H9 (cell line): Measurements from ENCODE around the gene CABCOCO1. TPM values are rescaled to one million over a fixed set of nuclear protein-coding genes. Genes with fewer than 3 reads are reported as not detected.

Experiments used
- DNase-seq: peaks from one replicate; pipeline ENCODE4 v3.0.0-alpha.2; 2017
- H2AFZ ChIP-seq: one replicate; pipeline ENCODE4 v1.6.1; 2013; ENCODE audit warnings: mild to moderate bottlenecking, low read length, control low read depth, moderate library complexity
- H2AK5ac ChIP-seq: 2 replicates; pipeline ENCODE4 v1.6.1; 2013; ENCODE audit warnings: low read length, control low read depth, mixed read lengths; ENCODE audit not compliant: insufficient read length
- H2BK120ac ChIP-seq: one replicate; pipeline ENCODE4 v1.6.1; 2013; ENCODE audit warnings: low read depth, mild to moderate bottlenecking, low read length, control low read depth, inconsistent platforms; ENCODE audit not compliant: poor library complexity, severe bottlenecking
- H2BK12ac ChIP-seq: 2 replicates; pipeline ENCODE4 v1.6.1; 2013; ENCODE audit warnings: low read length, control low read depth, mixed read lengths, low read depth; ENCODE audit not compliant: insufficient read length
- H2BK15ac ChIP-seq: 2 replicates; pipeline ENCODE4 v1.6.1; 2013; ENCODE audit warnings: low read depth, low read length, control low read depth
- H2BK20ac ChIP-seq: one replicate; pipeline ENCODE4 v1.6.1; 2013; ENCODE audit warnings: low read depth, mild to moderate bottlenecking, low read length, control low read depth, inconsistent platforms; ENCODE audit not compliant: poor library complexity, severe bottlenecking
- H2BK5ac ChIP-seq: 2 replicates; pipeline ENCODE4 v1.6.1; 2013; ENCODE audit warnings: low read length, control low read depth, mixed read lengths; ENCODE audit not compliant: insufficient read length
- H3K14ac ChIP-seq: 2 replicates; pipeline ENCODE4 v1.6.1; 2013; ENCODE audit warnings: low read length, control low read depth; ENCODE audit not compliant: insufficient read depth
- H3K18ac ChIP-seq: 2 replicates; pipeline ENCODE4 v1.6.1; 2013; ENCODE audit warnings: low read depth, mild to moderate bottlenecking, mixed read lengths, low read length, control low read depth; ENCODE audit not compliant: insufficient read length
- H3K23ac ChIP-seq: 2 replicates; pipeline ENCODE4 v1.6.1; 2013; ENCODE audit warnings: low read length, control low read depth, mixed read lengths, low read depth; ENCODE audit not compliant: insufficient read length
- H3K23me2 ChIP-seq: 2 replicates; pipeline ENCODE4 v1.6.1; 2013; ENCODE audit warnings: low read depth, mild to moderate bottlenecking, mixed read lengths, low read length, control low read depth; ENCODE audit not compliant: insufficient read length, poor library complexity, severe bottlenecking
- H3K27ac ChIP-seq: 2 replicates; pipeline ENCODE4 v1.5.1; 2013; ENCODE audit warnings: low read length, control low read depth, mixed read lengths, low read depth; ENCODE audit not compliant: insufficient read length
- H3K27me3 ChIP-seq: 2 replicates; pipeline ENCODE4 v1.6.1; 2013; ENCODE audit warnings: low read length, control low read depth, inconsistent platforms; ENCODE audit not compliant: insufficient read depth
- H3K4ac ChIP-seq: 2 replicates; pipeline ENCODE4 v1.6.1; 2013; ENCODE audit warnings: low read depth, mild to moderate bottlenecking, control low read depth, inconsistent platforms, low read length, moderate library complexity
- H3K4me1 ChIP-seq: 2 replicates; pipeline ENCODE4 v1.6.1; 2013; ENCODE audit warnings: low read length, control low read depth, inconsistent platforms; ENCODE audit not compliant: insufficient read depth
- H3K4me2 ChIP-seq: 2 replicates; pipeline ENCODE4 v1.6.1; 2013; ENCODE audit warnings: low read length, control low read depth, mixed read lengths; ENCODE audit not compliant: insufficient read length, insufficient read depth
- H3K56ac ChIP-seq: 2 replicates; pipeline ENCODE4 v1.6.1; 2013; ENCODE audit warnings: low read depth, mild to moderate bottlenecking, mixed read lengths, low read length, control low read depth; ENCODE audit not compliant: insufficient read length
- H3K79me1 ChIP-seq: 2 replicates; pipeline ENCODE4 v1.6.1; 2013; ENCODE audit warnings: low read depth, mild to moderate bottlenecking, moderate library complexity, low read length, control low read depth, inconsistent platforms; ENCODE audit not compliant: insufficient read depth, poor library complexity, severe bottlenecking
- H3K79me2 ChIP-seq: 2 replicates; pipeline ENCODE4 v1.6.1; 2013; ENCODE audit warnings: low read length, control low read depth, inconsistent platforms; ENCODE audit not compliant: insufficient read depth
- H3K9ac ChIP-seq: 2 replicates; pipeline ENCODE4 v1.6.1; 2013; ENCODE audit warnings: low read length, control low read depth, mixed read lengths; ENCODE audit not compliant: insufficient read length; ENCODE audit errors: extremely low read depth
- H3K9me3 ChIP-seq: one replicate; pipeline ENCODE4 v1.6.1; 2013; ENCODE audit warnings: low read depth, low read length, inconsistent platforms; ENCODE audit not compliant: control insufficient read depth
- H3T11ph ChIP-seq: one replicate; pipeline ENCODE4 v1.6.1; 2013; ENCODE audit warnings: mild to moderate bottlenecking, low read length, control low read depth, inconsistent platforms
- H4K20me1 ChIP-seq: one replicate; pipeline ENCODE4 v1.6.1; 2013; ENCODE audit not compliant: control insufficient read depth, insufficient read length, insufficient read depth
- H4K5ac ChIP-seq: 2 replicates; pipeline ENCODE4 v1.6.1; 2013; ENCODE audit warnings: low read depth, mild to moderate bottlenecking, mixed read lengths, low read length, control low read depth; ENCODE audit not compliant: insufficient read length
- H4K8ac ChIP-seq: replicated peaks from 2 replicates; pipeline ENCODE4 v1.6.1; 2013; ENCODE audit warnings: low read length, control low read depth, mixed read lengths, low read depth; ENCODE audit not compliant: insufficient read length
- H4K91ac ChIP-seq: 2 replicates; pipeline ENCODE4 v1.6.1; 2013; ENCODE audit warnings: low read depth, mild to moderate bottlenecking, moderate library complexity, mixed read lengths, low read length, control low read depth; ENCODE audit not compliant: insufficient read length
- H3K27ac Mint-ChIP-seq, 3 experiments: 2 replicates in 2 of 3; 3 replicates in 1 of 3; pipeline ENCODE4 v1.8.0; 2020 to 2021; ENCODE audit warnings: mixed read lengths in 3 of 3, mild to moderate bottlenecking in 1 of 3, moderate library complexity in 1 of 3
- H3K27me3 Mint-ChIP-seq: 2 replicates; pipeline ENCODE4 v1.8.0; 2021; ENCODE audit warnings: low read depth, mild to moderate bottlenecking, moderate library complexity, mixed read lengths
- H3K36me3 Mint-ChIP-seq, 3 experiments: 2 replicates in 2 of 3; 3 replicates in 1 of 3; pipeline ENCODE4 v1.8.0; 2020 to 2021; ENCODE audit warnings: low read depth in 3 of 3, mixed read lengths in 3 of 3; ENCODE audit not compliant: insufficient read depth in 1 of 3
- H3K4me1 Mint-ChIP-seq, 2 experiments: 2 replicates each; pipeline ENCODE4 v1.8.0; 2020; ENCODE audit warnings: mixed read lengths in 2 of 2
- H3K4me3 Mint-ChIP-seq, 2 experiments: 2 replicates in 1 of 2; 3 replicates in 1 of 2; pipeline ENCODE4 v1.8.0; 2020 to 2021; ENCODE audit warnings: mild to moderate bottlenecking in 2 of 2, mixed read lengths in 2 of 2, moderate library complexity in 1 of 2
- H3K9me3 Mint-ChIP-seq, 2 experiments: 2 replicates in 1 of 2; 3 replicates in 1 of 2; pipeline ENCODE4 v1.8.0; 2020; ENCODE audit warnings: mild to moderate bottlenecking in 2 of 2, mixed read lengths in 2 of 2, moderate library complexity in 1 of 2
- CTCF ChIP-seq: fragments of 200-600 bp; sonication (generic); conservative IDR thresholded peaks from 3 replicates; pipeline ENCODE4 v1.8.0; 2021; ENCODE audit warnings: antibody characterized with exemption, mild to moderate bottlenecking
- total RNA-seq: library from RNA; stranded (reverse); gene quantifications from 2 replicates; pipeline ENCODE4 v1.2.1, GENCODE V29; 2021

Gene CABCOCO1
- total RNA-seq, 1 experiment from 2014 or later = not detected

GRCh38 chr10:61655335-61655851, 7.3 kb upstream of the CABCOCO1 start:
- DNase-seq = no peak
- H3K9me3 ChIP-seq = no peaks in the 10 kb centered on the region
- no peaks in the 10 kb centered on the region for H3K79me2 ChIP-seq
- H3K4ac ChIP-seq = no peak overlapping the region
- no peak overlapping the region for H3K23ac ChIP-seq
- no peak overlapping the region for H3K18ac ChIP-seq
- Mint-ChIP-seq H3K9me3 (no peaks in the 10 kb centered on the region), H3K36me3 (no peaks in the 10 kb centered on the region), H3K4me1 (no peaks in the 10 kb centered on the region), H3K4me3 (no peak overlapping the region), H3K27me3 (no peaks in the 10 kb centered on the region), H3K27ac (0 out of 7 replicates have a peak overlapping the region, but pooled peaks of 1 of the 3 experiments have one; percentile 27)
- H3K4me1 ChIP-seq = no peaks in the 10 kb centered on the region
- no peak overlapping the region for H3K14ac ChIP-seq
- H2BK12ac ChIP-seq = no peak overlapping the region
- no peak overlapping the region for H2BK15ac ChIP-seq
- no peak overlapping the region for H4K8ac ChIP-seq
- H3K27me3 ChIP-seq = no peaks in the 10 kb centered on the region
- H3K56ac ChIP-seq = no peak overlapping the region
- no peak overlapping the region for H3T11ph ChIP-seq
- H2AFZ ChIP-seq = no peak overlapping the region
- H3K23me2 ChIP-seq = no peaks in the 10 kb centered on the region
- H4K5ac ChIP-seq = no peak overlapping the region
- H4K91ac ChIP-seq = no peak overlapping the region
- H2AK5ac ChIP-seq = no peak overlapping the region
- no peak overlapping the region for H3K9ac ChIP-seq
- no peaks in the 10 kb centered on the region for H4K20me1 ChIP-seq
- H2BK120ac ChIP-seq = no peak overlapping the region
- H2BK5ac ChIP-seq = no peak overlapping the region
- no peak overlapping the region for H3K4me2 ChIP-seq
- H3K27ac ChIP-seq = no peak overlapping the region
- H2BK20ac ChIP-seq = no peak overlapping the region
- no peak for TF ChIP-seq CTCF
- H3K79me1 ChIP-seq = no peaks in the 10 kb centered on the region
